ENCODE data around the gene SPRR1A. TPM values are rescaled to one million over a fixed set of nuclear protein-coding genes. Genes with fewer than 3 reads are reported as not detected.

Gene SPRR1A
- total RNA-seq, 1 donor from 2014 or later, result not detected

GRCh38 chr1:153024413-153024812 is 40.5 kb downstream of the SPRR1A start:
- no peaks in the 10 kb centered on the region for H3K36me3 Mint-ChIP-seq (ENCODE audit: low read depth, unreplicated experiment)
- H3K27me3 Mint-ChIP-seq (ENCODE audit: unreplicated experiment), result no peaks in the 10 kb centered on the region

GRCh38 chr1:153025797-153026196 is 41.9 kb downstream of the SPRR1A start:
- Mint-ChIP-seq H3K4me3 (ENCODE audit: unreplicated experiment) (no peak overlapping the region), H3K4me1 (ENCODE audit: unreplicated experiment) (peaks cover 8% of the 10 kb centered on the region), H3K27ac (ENCODE audit: unreplicated experiment) (no peak overlapping the region), H3K9me3 (ENCODE audit: unreplicated experiment) (no peaks in the 10 kb centered on the region), H3K27me3 (ENCODE audit: unreplicated experiment) (no peaks in the 10 kb centered on the region), H3K36me3 (ENCODE audit: low read depth, unreplicated experiment) (no peaks in the 10 kb centered on the region)
- DNase-seq (ENCODE audit: low spot score), result no peak
- TF ChIP-seq CTCF (IDR thresholded peaks at IDR 0.05; ENCODE audit: unreplicated experiment), result no peak

More at GRCh38 chr1:153024413-153024812, 40.5 kb downstream of the SPRR1A start:
- Mint-ChIP-seq H3K9me3 (ENCODE audit: unreplicated experiment) (no peaks in the 10 kb centered on the region), H3K27ac (ENCODE audit: unreplicated experiment) (no peak overlapping the region), H3K4me3 (ENCODE audit: unreplicated experiment) (no peak overlapping the region), H3K4me1 (ENCODE audit: unreplicated experiment) (peaks cover 8% of the 10 kb centered on the region)
- no peak for TF ChIP-seq CTCF (IDR thresholded peaks at IDR 0.05; ENCODE audit: unreplicated experiment)
- DNase-seq (ENCODE audit: low spot score), result no peak

- Mint-ChIP-seq H3K4me3 (ENCODE audit: unreplicated experiment) (no peak overlapping the region), H3K27me3 (ENCODE audit: unreplicated experiment) (no peaks in the 10 kb centered on the region), H3K9me3 (ENCODE audit: unreplicated experiment) (no peaks in the 10 kb centered on the region), H3K4me1 (ENCODE audit: unreplicated experiment) (peaks cover 8% of the 10 kb centered on the region), H3K36me3 (ENCODE audit: low read depth, unreplicated experiment) (no peaks in the 10 kb centered on the region), H3K27ac (ENCODE audit: unreplicated experiment) (no peak overlapping the region)
- no peak for DNase-seq (ENCODE audit: low spot score)
- TF ChIP-seq CTCF (IDR thresholded peaks at IDR 0.05; ENCODE audit: unreplicated experiment), result no peak
These were observed 44.9 kb downstream of the SPRR1A start for GRCh38 chr1:153028766-153029165.

- Mint-ChIP-seq H3K9me3 (ENCODE audit: unreplicated experiment) (no peaks in the 10 kb centered on the region), H3K36me3 (ENCODE audit: low read depth, unreplicated experiment) (no peaks in the 10 kb centered on the region), H3K4me3 (ENCODE audit: unreplicated experiment) (no peak within 1 kb of the TSS), H3K27ac (ENCODE audit: unreplicated experiment) (no peak within 1 kb of the TSS), H3K4me1 (ENCODE audit: unreplicated experiment) (peaks cover 8% of the 10 kb centered on the region), H3K27me3 (ENCODE audit: unreplicated experiment) (no peaks in the 10 kb centered on the region)
- TF ChIP-seq CTCF (IDR thresholded peaks at IDR 0.05; ENCODE audit: unreplicated experiment), result no peak
- DNase-seq (ENCODE audit: low spot score), result no peak
These were observed 47.0 kb downstream of the SPRR1A start, which contains the start of gene SPRR1B for GRCh38 chr1:153030895-153031294. Gene SPRR1B, plus strand, starts transcription at chr1:153031203. Its CDS starts 1,143 bp downstream, at chr1:153032346.

GRCh38 chr1:153032073-153032472 is 48.2 kb downstream of the SPRR1A start:
- Mint-ChIP-seq H3K27me3 (ENCODE audit: unreplicated experiment) (no peaks in the 10 kb centered on the region), H3K4me1 (ENCODE audit: unreplicated experiment) (peaks cover 3% of the 10 kb centered on the region), H3K9me3 (ENCODE audit: unreplicated experiment) (no peaks in the 10 kb centered on the region), H3K27ac (ENCODE audit: unreplicated experiment) (no peak overlapping the region), H3K36me3 (ENCODE audit: low read depth, unreplicated experiment) (no peaks in the 10 kb centered on the region), H3K4me3 (ENCODE audit: unreplicated experiment) (no peak overlapping the region)
- no peak for DNase-seq (ENCODE audit: low spot score)
- no peak for TF ChIP-seq CTCF (IDR thresholded peaks at IDR 0.05; ENCODE audit: unreplicated experiment)
